Measurements from ENCODE around the gene COLEC12. TPM values are rescaled to one million over a fixed set of nuclear protein-coding genes. Genes with fewer than 3 reads are reported as not detected.

COLEC12 gene
- total RNA-seq, 1 experiment from 2014 or later = 0.03 TPM

DNA sequence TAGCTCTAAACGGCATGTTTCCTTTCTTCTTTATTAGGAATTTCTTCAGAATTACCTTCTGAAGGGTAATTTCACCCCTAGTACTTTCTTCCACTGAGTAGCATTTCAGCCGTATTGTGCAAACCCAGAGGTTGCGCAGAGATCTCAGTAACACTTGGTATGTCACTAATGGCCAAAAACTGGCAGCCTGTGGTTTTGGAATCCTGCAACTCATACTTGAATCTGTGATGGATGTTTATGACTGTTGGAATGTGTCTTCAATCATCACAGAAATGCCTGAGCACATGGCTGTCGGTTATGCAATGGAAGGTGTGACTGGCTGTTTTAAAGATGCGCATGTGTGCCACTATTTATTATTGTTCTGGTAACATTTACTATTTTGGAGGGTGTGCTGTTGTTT lies 100.0 kb downstream of the COLEC12 start:
- TF ChIP-seq, protein P1, sequence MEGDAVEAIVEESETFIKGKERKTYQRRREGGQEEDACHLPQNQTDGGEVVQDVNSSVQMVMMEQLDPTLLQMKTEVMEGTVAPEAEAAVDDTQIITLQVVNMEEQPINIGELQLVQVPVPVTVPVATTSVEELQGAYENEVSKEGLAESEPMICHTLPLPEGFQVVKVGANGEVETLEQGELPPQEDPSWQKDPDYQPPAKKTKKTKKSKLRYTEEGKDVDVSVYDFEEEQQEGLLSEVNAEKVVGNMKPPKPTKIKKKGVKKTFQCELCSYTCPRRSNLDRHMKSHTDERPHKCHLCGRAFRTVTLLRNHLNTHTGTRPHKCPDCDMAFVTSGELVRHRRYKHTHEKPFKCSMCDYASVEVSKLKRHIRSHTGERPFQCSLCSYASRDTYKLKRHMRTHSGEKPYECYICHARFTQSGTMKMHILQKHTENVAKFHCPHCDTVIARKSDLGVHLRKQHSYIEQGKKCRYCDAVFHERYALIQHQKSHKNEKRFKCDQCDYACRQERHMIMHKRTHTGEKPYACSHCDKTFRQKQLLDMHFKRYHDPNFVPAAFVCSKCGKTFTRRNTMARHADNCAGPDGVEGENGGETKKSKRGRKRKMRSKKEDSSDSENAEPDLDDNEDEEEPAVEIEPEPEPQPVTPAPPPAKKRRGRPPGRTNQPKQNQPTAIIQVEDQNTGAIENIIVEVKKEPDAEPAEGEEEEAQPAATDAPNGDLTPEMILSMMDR (IDR thresholded peaks at IDR 0.05) = no peak
- TF ChIP-seq SIN3A (IDR thresholded peaks at IDR 0.05; ENCODE audit: borderline replicate concordance, insufficient read depth, low read depth, low read length) = no peak
- no peak for TF ChIP-seq TCF7L2 (IDR thresholded peaks at IDR 0.05; ENCODE audit: low read depth, low read length)
- TF ChIP-seq POLR2AphosphoS5 (IDR thresholded peaks at IDR 0.05; ENCODE audit: low read depth, low read length) = no peak
- TF ChIP-seq, protein P2, sequence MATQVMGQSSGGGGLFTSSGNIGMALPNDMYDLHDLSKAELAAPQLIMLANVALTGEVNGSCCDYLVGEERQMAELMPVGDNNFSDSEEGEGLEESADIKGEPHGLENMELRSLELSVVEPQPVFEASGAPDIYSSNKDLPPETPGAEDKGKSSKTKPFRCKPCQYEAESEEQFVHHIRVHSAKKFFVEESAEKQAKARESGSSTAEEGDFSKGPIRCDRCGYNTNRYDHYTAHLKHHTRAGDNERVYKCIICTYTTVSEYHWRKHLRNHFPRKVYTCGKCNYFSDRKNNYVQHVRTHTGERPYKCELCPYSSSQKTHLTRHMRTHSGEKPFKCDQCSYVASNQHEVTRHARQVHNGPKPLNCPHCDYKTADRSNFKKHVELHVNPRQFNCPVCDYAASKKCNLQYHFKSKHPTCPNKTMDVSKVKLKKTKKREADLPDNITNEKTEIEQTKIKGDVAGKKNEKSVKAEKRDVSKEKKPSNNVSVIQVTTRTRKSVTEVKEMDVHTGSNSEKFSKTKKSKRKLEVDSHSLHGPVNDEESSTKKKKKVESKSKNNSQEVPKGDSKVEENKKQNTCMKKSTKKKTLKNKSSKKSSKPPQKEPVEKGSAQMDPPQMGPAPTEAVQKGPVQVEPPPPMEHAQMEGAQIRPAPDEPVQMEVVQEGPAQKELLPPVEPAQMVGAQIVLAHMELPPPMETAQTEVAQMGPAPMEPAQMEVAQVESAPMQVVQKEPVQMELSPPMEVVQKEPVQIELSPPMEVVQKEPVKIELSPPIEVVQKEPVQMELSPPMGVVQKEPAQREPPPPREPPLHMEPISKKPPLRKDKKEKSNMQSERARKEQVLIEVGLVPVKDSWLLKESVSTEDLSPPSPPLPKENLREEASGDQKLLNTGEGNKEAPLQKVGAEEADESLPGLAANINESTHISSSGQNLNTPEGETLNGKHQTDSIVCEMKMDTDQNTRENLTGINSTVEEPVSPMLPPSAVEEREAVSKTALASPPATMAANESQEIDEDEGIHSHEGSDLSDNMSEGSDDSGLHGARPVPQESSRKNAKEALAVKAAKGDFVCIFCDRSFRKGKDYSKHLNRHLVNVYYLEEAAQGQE (IDR thresholded peaks at IDR 0.05; ENCODE audit: insufficient read depth in 1 of 2, low read depth in 2 of 2, low read length in 1 of 2) = no peak
- in situ Hi-C loops (cut with HindIII; ENCODE audit: low pct_unique_long_range_greater_than_20kb, low sequenced_read_pairs) = no loop called here
- ATAC-seq = no peak
- BruUV-seq (replicated peaks) = no TSS peak
- no peaks in the 10 kb centered on the region; the same call in 1 of the 2 replicates for H3K27me3 ChIP-seq (ENCODE audit: control insufficient read depth, insufficient read depth, low read length)
- intact Hi-C loops (cut with micrococcal nuclease; ENCODE audit: unreplicated experiment) = no loop called here
- POLR2A ChIA-PET = no interaction called here
- H3K9me3 ChIP-seq (ENCODE audit: control insufficient read depth, insufficient read depth, low read depth, low read length) = no peaks in the 10 kb centered on the region
- H3K36me3 ChIP-seq (ENCODE audit: control insufficient read depth, insufficient read depth, low read length) = no peaks in the 10 kb centered on the region
- CTCF ChIA-PET = no interaction called here
- no peaks in the 10 kb centered on the region for H3K4me1 ChIP-seq (ENCODE audit: control insufficient read depth, insufficient read depth, low read length)
- H3K4me3 ChIP-seq (ENCODE audit: low read depth in 2 of 2, low read length in 2 of 2) = no peak overlapping the region
- H3K27ac ChIP-seq (ENCODE audit: low read length) = no peak overlapping the region
- no peak for DNase-seq (ENCODE audit: low read depth, low spot score)

DNA sequence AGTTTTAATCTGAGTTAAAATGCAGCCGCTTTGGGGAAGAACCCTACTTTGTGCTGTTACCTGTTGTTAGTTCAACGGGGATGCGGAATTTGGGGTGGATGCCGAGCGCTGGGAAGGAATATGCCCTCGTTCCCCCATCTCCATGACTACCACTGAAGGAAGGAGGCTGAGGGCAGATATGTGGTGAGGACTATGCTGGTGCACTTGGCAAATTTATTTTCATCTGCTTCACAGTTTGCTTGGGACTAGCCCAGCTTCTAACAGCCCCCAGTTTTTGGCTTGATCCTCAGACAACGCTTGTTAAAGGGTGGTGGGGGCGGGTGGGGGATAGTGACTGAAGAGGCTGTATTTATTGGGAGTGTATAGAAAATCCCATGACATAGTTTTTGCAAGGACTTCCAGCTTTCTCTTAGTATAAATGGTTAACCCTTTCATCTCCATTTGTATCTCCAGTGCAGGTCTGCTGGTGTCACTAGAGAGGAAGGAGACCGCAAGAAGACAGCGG lies 100.8 kb downstream of the COLEC12 start:
- Histone ChIP-seq H3K9me3 (ENCODE audit: control insufficient read depth, insufficient read depth, low read depth, low read length) (no peaks in the 10 kb centered on the region), H3K4me1 (ENCODE audit: control insufficient read depth, insufficient read depth, low read length) (no peaks in the 10 kb centered on the region), H3K27me3 (ENCODE audit: control insufficient read depth, insufficient read depth, low read length) (no peaks in the 10 kb centered on the region; the same call in 1 of the 2 replicates), H3K4me3 (ENCODE audit: low read depth in 2 of 2, low read length in 2 of 2) (no peak overlapping the region), H3K27ac (ENCODE audit: low read length) (no peak overlapping the region), H3K36me3 (ENCODE audit: control insufficient read depth, insufficient read depth, low read length) (no peaks in the 10 kb centered on the region)
- POLR2A ChIA-PET = no interaction called here
- TF ChIP-seq, protein P1 (IDR thresholded peaks at IDR 0.05) = no peak
- TF ChIP-seq TCF7L2 (IDR thresholded peaks at IDR 0.05; ENCODE audit: low read depth, low read length) (no peak), SIN3A (IDR thresholded peaks at IDR 0.05; ENCODE audit: borderline replicate concordance, insufficient read depth, low read depth, low read length) (no peak), POLR2AphosphoS5 (IDR thresholded peaks at IDR 0.05; ENCODE audit: low read depth, low read length) (no peak)
- TF ChIP-seq, protein P2 (IDR thresholded peaks at IDR 0.05; ENCODE audit: insufficient read depth in 1 of 2, low read depth in 2 of 2, low read length in 1 of 2) = no peak
- CTCF ChIA-PET = no interaction called here
- no peak for DNase-seq (ENCODE audit: low read depth, low spot score)
- in situ Hi-C loops (cut with HindIII; ENCODE audit: low pct_unique_long_range_greater_than_20kb, low sequenced_read_pairs) (no loop called here), intact Hi-C loops (cut with micrococcal nuclease; ENCODE audit: unreplicated experiment) (no loop called here)
- ATAC-seq = no peak
- BruUV-seq (replicated peaks) = no TSS peak

Data from Panc1 (cell line).